HG02981 (cell line): ENCODE results near the gene GRIN2A.

ENCODE experiments used
- ATAC-seq: cut with Tn5 transposase; IDR thresholded peaks from one replicate; pipeline ENCODE4 v1.9.1; 2021; ENCODE audit warnings: mild to moderate bottlenecking, moderate library complexity; ENCODE audit not compliant: unreplicated experiment

Gene GRIN2A

DNA sequence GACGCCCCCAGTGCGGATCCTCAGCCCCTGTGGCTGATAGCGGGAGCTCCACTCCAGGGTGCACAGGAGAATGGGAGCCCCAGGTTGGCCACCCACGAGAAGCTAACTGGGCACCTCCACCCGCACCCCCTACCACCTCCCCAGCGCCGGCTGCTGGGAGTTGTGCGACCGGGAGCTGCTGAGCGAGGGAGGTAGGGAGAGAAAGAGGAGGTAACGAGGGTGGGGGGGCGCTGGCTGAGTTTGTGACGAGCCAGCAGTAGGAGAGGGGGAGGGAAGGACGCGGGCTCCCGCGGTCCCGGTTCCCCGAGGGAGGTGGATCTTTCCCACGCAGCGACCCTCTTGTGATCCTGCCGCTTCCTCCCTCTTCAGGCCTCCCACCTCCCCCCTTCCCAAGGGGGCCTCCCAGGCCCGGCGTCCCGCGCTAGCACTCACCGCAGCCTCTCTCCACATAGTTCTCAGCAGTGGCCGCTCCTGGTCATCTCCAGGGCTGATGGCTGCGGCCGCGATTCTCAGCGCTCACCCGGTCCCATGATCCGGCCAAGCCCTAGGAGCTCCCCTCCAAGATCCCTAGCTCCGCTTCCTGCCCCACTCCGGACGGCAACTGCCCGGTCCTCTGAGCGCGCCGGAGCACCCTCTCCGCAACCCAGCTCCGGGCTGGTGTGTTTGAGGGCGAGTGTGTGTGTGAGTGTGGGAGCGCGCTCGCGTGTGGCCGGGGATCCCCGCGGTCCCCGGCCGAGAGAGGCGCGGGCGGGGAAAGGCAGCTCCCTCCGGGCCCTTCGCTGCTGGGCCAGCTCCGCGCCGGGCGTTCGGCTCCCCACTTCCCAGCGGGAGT, at the start of gene GRIN2A:
Gene GRIN2A, minus strand, starts transcription at position 207 of the 832 bp plus-strand sequence. CDS start 2,017 bp downstream, outside the sequence.
- no peak for ATAC-seq

DNA sequence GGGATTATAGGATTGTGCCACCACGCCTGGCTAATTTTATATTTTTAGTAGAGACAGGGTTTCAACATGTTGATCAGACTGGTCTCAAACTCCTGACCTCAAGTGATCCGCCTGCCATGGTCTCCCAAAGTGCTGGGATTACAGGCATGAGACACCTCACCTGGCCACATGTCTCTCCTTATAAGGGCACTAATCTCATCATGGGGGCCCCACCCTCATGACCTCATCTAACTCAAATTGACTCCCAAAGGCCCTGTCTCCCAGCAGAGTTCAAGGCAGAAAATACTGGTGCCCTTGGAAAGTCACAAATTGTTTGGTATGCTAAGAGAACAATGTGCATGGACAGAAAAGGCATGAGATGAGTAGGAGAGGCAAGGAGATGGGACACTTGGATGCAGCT, 49.3 kb upstream of the GRIN2A start:
- ATAC-seq = no peak

DNA sequence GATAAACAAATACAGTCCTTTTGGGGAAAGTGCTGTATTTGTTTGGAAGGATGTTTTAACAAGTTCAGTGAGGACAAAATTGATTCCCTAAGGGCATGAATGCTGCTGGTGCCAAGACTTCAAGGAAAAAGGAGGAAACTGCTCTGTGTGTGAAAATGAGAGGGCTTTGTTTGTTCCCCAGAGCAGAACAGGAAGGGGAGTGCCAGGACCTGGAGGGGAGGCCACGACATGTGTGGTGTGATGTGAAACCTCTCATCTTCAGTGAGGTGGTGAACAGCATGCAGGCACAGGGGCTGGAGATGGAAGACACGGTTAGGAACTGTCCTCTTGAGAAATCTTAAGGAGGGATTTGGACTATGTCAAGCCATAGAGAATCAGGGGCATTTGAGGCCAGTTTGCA, 46.6 kb upstream of the GRIN2A start:
- no peak for ATAC-seq

- ATAC-seq = no peak
These were observed 44.7 kb upstream of the GRIN2A start for GRCh38 chr16:10226987-10227306.

DNA sequence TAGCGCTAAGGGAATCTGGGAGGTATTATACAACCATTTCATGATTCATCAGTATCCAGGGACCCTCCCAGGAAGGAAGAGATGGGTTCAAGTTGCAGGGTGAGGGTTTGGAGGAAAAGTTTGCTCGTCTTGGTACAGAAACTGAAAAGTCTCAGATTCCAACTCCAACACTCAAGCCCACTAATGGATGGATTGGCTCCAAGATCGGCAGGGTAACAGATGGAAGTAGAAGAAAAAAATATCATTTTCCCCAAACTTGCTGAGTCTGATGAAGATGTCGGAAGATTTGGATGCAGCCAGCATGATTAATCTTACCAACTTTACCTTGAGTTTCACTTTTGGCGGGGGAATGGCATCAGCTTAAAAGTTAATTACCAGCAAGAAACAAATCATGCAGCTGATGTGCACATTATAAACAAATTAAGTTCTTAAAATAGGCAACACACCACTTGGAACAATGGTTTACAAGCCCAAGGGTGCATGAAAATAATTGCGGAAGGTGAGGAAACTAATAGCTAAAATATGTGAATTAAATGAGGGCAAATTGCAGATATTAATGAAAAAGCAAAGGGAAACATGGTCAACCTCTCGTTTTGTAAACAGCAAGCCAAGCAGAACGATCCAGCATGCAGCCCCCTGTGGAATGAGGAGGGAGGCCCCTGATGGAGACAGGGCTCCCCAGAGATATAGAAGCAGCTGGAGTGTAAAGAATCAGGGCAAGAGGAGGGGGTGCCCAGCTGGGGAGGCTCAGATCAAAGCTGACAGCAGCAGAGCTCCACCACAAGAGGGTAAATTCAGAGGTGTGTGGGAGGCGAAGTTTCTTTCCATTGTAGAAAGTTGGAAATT, 44.1 kb upstream of the GRIN2A start:
- no peak for ATAC-seq

DNA sequence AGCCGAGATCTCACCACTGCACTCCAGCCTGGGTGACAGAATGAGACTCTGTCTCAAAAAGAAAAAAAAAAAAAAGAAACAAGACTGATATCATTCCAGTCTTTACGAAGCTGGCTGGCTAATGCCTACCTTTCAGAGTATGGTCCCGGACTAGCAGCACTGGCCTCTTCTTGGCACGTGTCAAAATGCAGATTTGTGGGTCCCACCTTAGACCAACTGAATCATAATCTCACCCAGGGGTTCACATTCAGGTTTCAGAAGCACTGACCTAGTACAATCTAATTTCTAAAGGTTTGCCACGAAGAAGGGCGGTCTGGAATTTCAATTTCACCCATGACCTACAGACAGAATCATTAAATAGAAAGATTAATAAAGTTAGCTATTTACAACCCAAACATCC, 43.4 kb upstream of the GRIN2A start:
- ATAC-seq = no peak

DNA sequence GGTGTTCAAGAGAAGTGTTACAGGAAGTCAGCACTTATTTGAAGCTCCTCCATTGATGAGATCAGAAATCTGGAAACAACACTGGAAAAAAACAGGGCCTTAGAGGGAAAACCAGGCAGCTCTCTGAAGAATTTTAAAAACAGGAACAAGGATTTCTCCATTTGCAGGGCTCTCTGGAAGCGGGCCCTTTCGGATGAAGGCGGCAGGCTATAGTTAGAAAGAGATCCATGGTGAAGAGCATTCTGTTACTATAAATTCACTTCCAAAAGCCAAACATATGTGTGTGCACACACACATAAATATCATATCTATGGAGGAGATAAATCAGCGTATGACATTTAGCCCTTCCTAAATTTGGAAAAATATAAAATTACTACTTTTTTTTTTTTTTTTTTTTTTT, 42.6 kb upstream of the GRIN2A start:
- ATAC-seq = no peak

- ATAC-seq = no peak
These were observed 38.7 kb upstream of the GRIN2A start for GRCh38 chr16:10220942-10221341.

DNA sequence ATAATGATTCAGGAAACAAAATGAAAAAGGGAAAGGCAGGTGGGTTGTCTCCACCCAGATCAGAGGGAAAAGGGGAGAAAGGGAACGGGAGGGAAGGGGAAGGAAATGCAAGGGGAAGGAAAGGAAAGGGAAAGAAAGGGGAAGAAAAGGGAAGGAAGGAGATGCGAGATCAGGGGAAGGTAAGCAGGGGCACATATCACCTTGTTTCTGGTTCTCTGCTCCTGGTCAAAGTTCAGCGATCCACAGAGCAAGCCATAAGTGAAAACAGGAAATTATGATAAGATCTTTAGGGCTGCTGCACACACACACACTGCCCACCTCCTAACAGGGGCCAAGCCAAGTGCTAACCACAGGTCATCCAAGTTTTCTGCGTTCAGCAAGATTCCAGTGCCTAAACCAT, 37.5 kb upstream of the GRIN2A start:
- ATAC-seq = no peak

DNA sequence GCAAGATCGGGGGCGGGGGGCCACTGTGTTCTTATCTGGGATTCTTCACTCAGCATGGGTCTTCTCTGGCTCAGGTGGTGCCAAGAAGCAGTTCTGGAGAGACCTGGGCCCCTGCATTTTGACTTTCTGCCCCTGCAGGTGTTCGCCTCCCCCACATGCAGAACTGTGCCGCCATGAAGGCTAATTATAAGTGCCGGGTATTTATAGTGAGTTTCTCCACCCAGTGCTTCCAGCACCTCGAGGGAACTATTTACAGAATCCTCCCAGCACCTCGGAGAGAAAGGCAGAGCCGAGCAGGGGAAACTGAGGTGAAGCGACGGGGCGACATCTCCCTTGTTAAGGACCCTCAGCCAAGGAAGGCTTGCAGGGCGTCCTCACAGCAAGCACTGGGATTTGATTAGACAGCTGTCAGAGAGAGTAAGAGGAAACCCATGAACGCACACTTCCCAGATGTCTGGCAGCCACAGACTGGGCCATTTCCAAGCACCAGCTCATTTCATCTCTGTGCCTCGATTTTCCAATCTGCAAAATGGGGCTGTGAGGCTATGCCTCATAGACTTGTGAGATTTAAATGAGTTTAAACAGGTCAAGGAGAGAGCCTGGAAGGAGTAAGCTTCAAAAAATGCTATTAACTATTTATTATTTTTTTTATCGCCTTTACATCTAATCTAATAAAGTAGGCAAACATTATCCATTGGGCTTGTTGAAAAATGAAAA, 36.4 kb upstream of the GRIN2A start:
- ATAC-seq = no peak

GRCh38 chr16:10213748-10214147, 31.5 kb upstream of the GRIN2A start:
- ATAC-seq = no peak

DNA sequence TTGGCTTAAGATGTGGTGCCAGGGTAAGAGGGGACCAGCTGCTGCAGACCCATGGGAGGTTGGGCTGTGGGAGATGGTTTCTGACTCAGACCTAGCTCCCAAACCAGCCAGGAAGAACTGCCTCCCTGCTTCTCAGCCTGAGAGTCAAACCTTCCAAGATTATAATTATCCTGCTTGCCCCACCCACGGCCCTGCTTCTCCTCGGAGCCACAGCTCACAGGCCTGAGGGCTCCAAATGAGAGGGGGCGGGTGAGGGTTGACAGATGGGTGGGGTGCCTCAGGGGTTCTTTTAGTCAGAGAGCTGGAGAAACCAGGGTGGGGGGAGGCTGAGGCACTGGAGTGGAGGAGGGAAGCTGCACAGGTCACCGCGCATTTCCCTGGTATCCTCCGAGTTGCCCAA, 28.7 kb upstream of the GRIN2A start:
- no peak for ATAC-seq

- no peak for ATAC-seq
These were observed 24.6 kb upstream of the GRIN2A start for GRCh38 chr16:10206865-10207264.

- ATAC-seq = peak; percentile 69
These were observed 24.0 kb upstream of the GRIN2A start for GRCh38 chr16:10206215-10206614.

GRCh38 chr16:10205688-10206087, 23.5 kb upstream of the GRIN2A start:
- no peak for ATAC-seq

- ATAC-seq = no peak
These were observed 20.4 kb upstream of the GRIN2A start for GRCh38 chr16:10202649-10203048.

GRCh38 chr16:10200637-10201586, 18.7 kb upstream of the GRIN2A start:
- no peak for ATAC-seq

DNA sequence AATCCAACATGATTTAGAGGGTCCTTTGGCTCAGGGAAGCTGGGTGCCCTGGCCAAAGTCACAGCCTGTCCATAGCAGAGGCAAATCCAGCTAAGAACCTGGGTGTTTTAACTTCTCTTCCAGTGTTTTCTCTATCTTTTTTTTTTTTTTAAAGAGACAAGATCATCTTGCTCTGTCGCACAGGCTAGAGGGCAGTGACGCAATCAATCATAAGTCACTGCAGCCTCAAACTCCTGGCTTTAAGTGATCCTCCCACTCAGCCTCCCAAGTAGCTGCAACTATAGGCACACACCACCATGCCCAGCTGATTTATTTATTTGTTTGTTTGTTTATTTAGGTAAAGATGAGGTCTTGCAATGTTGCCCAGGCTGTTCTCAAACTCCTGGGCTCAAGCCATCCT, 14.8 kb upstream of the GRIN2A start:
- ATAC-seq = no peak

GRCh38 chr16:10191096-10191495, 8.9 kb upstream of the GRIN2A start:
- no peak for ATAC-seq

DNA sequence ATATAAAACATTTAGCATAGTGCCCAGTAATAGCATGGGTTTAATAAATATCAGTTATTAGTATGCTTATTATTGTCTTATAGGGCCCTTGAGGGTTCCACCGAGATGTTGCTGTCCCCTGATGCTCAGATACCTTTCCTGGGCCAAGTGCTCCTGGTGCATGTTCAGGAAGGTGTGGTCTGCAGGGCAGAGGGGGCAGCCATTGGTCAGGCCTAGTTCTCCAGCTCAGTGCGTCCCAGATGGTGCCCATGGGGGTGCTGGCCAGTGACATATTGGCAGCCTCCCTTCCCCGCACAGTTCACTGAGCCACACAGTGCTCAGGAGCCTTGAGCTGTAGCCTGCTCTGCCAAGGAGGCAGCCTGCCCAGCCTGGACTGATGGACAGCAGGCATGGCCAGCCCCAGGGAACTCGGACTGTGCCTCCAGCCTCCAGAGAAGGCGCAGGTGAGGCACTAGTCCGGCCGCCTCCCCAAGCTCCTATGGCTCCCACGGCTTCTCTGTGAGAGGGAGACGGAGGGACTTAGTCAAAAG, 7.7 kb upstream of the GRIN2A start:
- no peak for ATAC-seq
